Ecto neural progenitor cell (in vitro differentiated cells): ENCODE measurements around the gene KCNQ4.

ENCODE experiments used
- DNase-seq: peaks from one replicate; pipeline ENCODE4 v3.0.0-alpha.2; 2018; ENCODE audit warnings: low spot score

The KCNQ4 gene

GRCh38 chr1:40820251-40820797, 36.7 kb downstream of the KCNQ4 start:
- DNase-seq, result no peak

GRCh38 chr1:40820911-40821693, 37.5 kb downstream of the KCNQ4 start:
- DNase-seq, result no peak

GRCh38 chr1:40822890-40823289, 39.3 kb downstream of the KCNQ4 start:
- no peak for DNase-seq

- DNase-seq, result no peak
Observed at GRCh38 chr1:40823345-40823744, 39.8 kb downstream of the KCNQ4 start.

- DNase-seq, result no peak
Observed at GRCh38 chr1:40823983-40824382, 40.4 kb downstream of the KCNQ4 start.

GRCh38 chr1:40824591-40825434, 41.2 kb downstream of the KCNQ4 start:
- peak; percentile 82 for DNase-seq

GRCh38 chr1:40825435-40825788, 41.8 kb downstream of the KCNQ4 start:
- DNase-seq, result no peak

- DNase-seq, result no peak
Observed at GRCh38 chr1:40825996-40826395, 42.4 kb downstream of the KCNQ4 start.

- DNase-seq, result no peak
Observed at GRCh38 chr1:40829631-40830245, 46.2 kb downstream of the KCNQ4 start.

- DNase-seq, result no peak
Observed at GRCh38 chr1:40830419-40830943, 46.9 kb downstream of the KCNQ4 start.

GRCh38 chr1:40831001-40831732, 47.6 kb downstream of the KCNQ4 start:
- DNase-seq, result no peak

- no peak for DNase-seq
Observed at GRCh38 chr1:40833979-40834378, 50.4 kb downstream of the KCNQ4 start.

- no peak for DNase-seq
Observed at GRCh38 chr1:40834968-40835545, 51.5 kb downstream of the KCNQ4 start.

- DNase-seq, result no peak
Observed at GRCh38 chr1:40836283-40836682, 52.7 kb downstream of the KCNQ4 start.

- DNase-seq, result no peak
Observed at GRCh38 chr1:40837601-40838000, 54.0 kb downstream of the KCNQ4 start.

GRCh38 chr1:40838045-40838979, 54.7 kb downstream of the KCNQ4 start:
- no peak for DNase-seq

GRCh38 chr1:40838980-40839942, 55.7 kb downstream of the KCNQ4 start:
- DNase-seq, result no peak

- no peak for DNase-seq
Observed at GRCh38 chr1:40839943-40840335, 56.4 kb downstream of the KCNQ4 start.
